ENCODE results near the gene SLIT3. TPM values are rescaled to one million over a fixed set of nuclear protein-coding genes. Genes with fewer than 3 reads are reported as not detected.

SLIT3 gene
- total RNA-seq, 6 experiments from 2014 or later = 0.31 to 1.2 (median 0.65) TPM

GRCh38 chr5:168683927-168684295 is 617.0 kb downstream of the SLIT3 start:
- TF ChIP-seq POLR2A (IDR thresholded peaks at IDR 0.05) (no peak), CTCF (IDR thresholded peaks at IDR 0.05) (no peak)
- H3K27me3 ChIP-seq = no peaks in the 10 kb centered on the region
- no peak overlapping the region for H3K27ac ChIP-seq
- H3K4me1 ChIP-seq = peaks cover 0 to 15% (median 6%) of the 10 kb centered on the region in 4 donors
- ATAC-seq (no peak), DNase-seq (no peak)
- no peaks in the 10 kb centered on the region for H3K36me3 ChIP-seq
- intact Hi-C loops (cut with DNase I) = no loop called here
- no CpG with 5 or more reads among the region's 6 CpGs for WGBS (ENCODE audit: insufficient coverage, low coverage, low lambda C conversion rate, missing lambda C conversion rate)
- no peaks in the 10 kb centered on the region for H3K9me3 ChIP-seq
- no peak overlapping the region for H3K4me3 ChIP-seq

- ATAC-seq = no peak
- intact Hi-C loops (cut with DNase I) = no loop called here
- 76% methylated on average over 9 of the region's 15 CpGs for WGBS (ENCODE audit: insufficient coverage, low coverage, low lambda C conversion rate, missing lambda C conversion rate)
- no peak for DNase-seq
- Histone ChIP-seq H3K36me3 (no peaks in the 10 kb centered on the region), H3K27ac (no peak overlapping the region), H3K9me3 (no peaks in the 10 kb centered on the region), H3K4me1 (peaks cover 0 to 15% (median 6%) of the 10 kb centered on the region in 4 donors), H3K27me3 (no peaks in the 10 kb centered on the region), H3K4me3 (no peak overlapping the region)
- TF ChIP-seq POLR2A (IDR thresholded peaks at IDR 0.05) (no peak), CTCF (IDR thresholded peaks at IDR 0.05) (no peak)
Measured at GRCh38 chr5:168683247-168683926, 617.6 kb downstream of the SLIT3 start.

GRCh38 chr5:168681556-168682183 is 619.3 kb downstream of the SLIT3 start:
- TF ChIP-seq POLR2A (IDR thresholded peaks at IDR 0.05) (peak; percentile 60), CTCF (IDR thresholded peaks at IDR 0.05) (peak in 2 of 4 donors; percentile 2 to 10)
- peaks cover 0 to 15% (median 6%) of the 10 kb centered on the region in 4 donors for H3K4me1 ChIP-seq
- H3K27ac ChIP-seq = peak overlapping the region; percentile 47 to 78 (median 72)
- no peaks in the 10 kb centered on the region for H3K9me3 ChIP-seq
- DNase-seq = peak; percentile 80 to 90 (median 90)
- 0% methylated on average over 3 of the region's 4 CpGs for WGBS (ENCODE audit: insufficient coverage, low coverage, low lambda C conversion rate, missing lambda C conversion rate)
- no peak overlapping the region for H3K4me3 ChIP-seq
- H3K27me3 ChIP-seq = no peaks in the 10 kb centered on the region
- intact Hi-C loops (cut with DNase I) = no loop called here
- H3K36me3 ChIP-seq = no peaks in the 10 kb centered on the region
- ATAC-seq = peak; percentile 88 to 97 (median 96)

GRCh38 chr5:168680395-168680794 is 620.5 kb downstream of the SLIT3 start:
- Histone ChIP-seq H3K4me1 (peaks cover 0 to 15% (median 6%) of the 10 kb centered on the region in 4 donors), H3K27ac (no peak overlapping the region), H3K4me3 (no peak overlapping the region), H3K27me3 (no peaks in the 10 kb centered on the region), H3K9me3 (no peaks in the 10 kb centered on the region), H3K36me3 (no peaks in the 10 kb centered on the region)
- TF ChIP-seq POLR2A (IDR thresholded peaks at IDR 0.05) = no peak
- TF ChIP-seq CTCF (IDR thresholded peaks at IDR 0.05) = no peak
- intact Hi-C loops (cut with DNase I) = no loop called here
- DNase-seq = no peak
- no peak for ATAC-seq
- WGBS (ENCODE audit: insufficient coverage, low coverage, low lambda C conversion rate, missing lambda C conversion rate) = no CpG with 5 or more reads among the region's 2 CpGs

Measured in right lobe of liver (tissue), 6 donors.